MM.1S (cell line): ENCODE data around the gene R3HDM4.

ENCODE experiments used
- EZH2 ChIP-seq: fragments of 300-600 bp; sonication (generic); optimal IDR thresholded peaks from 2 replicates; pipeline ENCODE3; 2017; ENCODE audit warnings: low read depth, mild to moderate bottlenecking, antibody characterized with exemption, low read length, mixed read lengths
- EZH2phosphoT487 ChIP-seq: fragments of 300-600 bp; sonication (generic); IDR thresholded peaks from 2 replicates; pipeline ENCODE4 v1.6.1; 2018; ENCODE audit warnings: antibody characterized with exemption, low read length
- TF ChIP-seq, protein P1 (sequence below): fragments of 300-600 bp; sonication (generic); IDR thresholded peaks from 2 replicates; pipeline ENCODE4 v1.5.1; 2016; ENCODE audit warnings: antibody characterized with exemption, low read length, mixed read lengths

- TF ChIP-seq EZH2 (no peak), EZH2phosphoT487 (no peak)
- TF ChIP-seq, protein P1, sequence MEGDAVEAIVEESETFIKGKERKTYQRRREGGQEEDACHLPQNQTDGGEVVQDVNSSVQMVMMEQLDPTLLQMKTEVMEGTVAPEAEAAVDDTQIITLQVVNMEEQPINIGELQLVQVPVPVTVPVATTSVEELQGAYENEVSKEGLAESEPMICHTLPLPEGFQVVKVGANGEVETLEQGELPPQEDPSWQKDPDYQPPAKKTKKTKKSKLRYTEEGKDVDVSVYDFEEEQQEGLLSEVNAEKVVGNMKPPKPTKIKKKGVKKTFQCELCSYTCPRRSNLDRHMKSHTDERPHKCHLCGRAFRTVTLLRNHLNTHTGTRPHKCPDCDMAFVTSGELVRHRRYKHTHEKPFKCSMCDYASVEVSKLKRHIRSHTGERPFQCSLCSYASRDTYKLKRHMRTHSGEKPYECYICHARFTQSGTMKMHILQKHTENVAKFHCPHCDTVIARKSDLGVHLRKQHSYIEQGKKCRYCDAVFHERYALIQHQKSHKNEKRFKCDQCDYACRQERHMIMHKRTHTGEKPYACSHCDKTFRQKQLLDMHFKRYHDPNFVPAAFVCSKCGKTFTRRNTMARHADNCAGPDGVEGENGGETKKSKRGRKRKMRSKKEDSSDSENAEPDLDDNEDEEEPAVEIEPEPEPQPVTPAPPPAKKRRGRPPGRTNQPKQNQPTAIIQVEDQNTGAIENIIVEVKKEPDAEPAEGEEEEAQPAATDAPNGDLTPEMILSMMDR, result no peak
Observed at GRCh38 chr19:954672-955494, 41.9 kb upstream of the R3HDM4 start.
